Subcutaneous abdominal adipose tissue (tissue), 5 donors: ENCODE data around the gene SMARCB1.

Experiments used
- H3K27ac ChIP-seq: one replicate; pipeline ENCODE4 v1.7.0; 2013; ENCODE audit warnings: low read depth, mild to moderate bottlenecking, inconsistent platforms, low read length, moderate library complexity
- H3K27me3 ChIP-seq, 5 donors: one replicate each; pipeline ENCODE4 v1.7.0; 2013; ENCODE audit warnings: low read length in 5 of 5, inconsistent platforms in 1 of 5; ENCODE audit not compliant: control insufficient read depth in 5 of 5, insufficient read depth in 4 of 5
- H3K36me3 ChIP-seq, 5 donors: one replicate each; pipeline ENCODE4 v1.7.0; 2013; ENCODE audit warnings: low read length in 5 of 5; ENCODE audit not compliant: control insufficient read depth in 5 of 5, insufficient read depth in 5 of 5
- H3K4me1 ChIP-seq, 5 donors: one replicate each; pipeline ENCODE4 v1.7.0; 2013; ENCODE audit warnings: low read length in 5 of 5, mild to moderate bottlenecking in 3 of 5, moderate library complexity in 1 of 5; ENCODE audit not compliant: control insufficient read depth in 5 of 5, insufficient read depth in 5 of 5
- H3K4me3 ChIP-seq, 5 donors: one replicate each; pipeline ENCODE4 v1.7.0; 2013; ENCODE audit warnings: low read length in 5 of 5, low read depth in 1 of 5
- H3K9ac ChIP-seq, 5 donors: one replicate each; pipeline ENCODE4 v1.7.0; 2013; ENCODE audit warnings: low read length in 5 of 5, mild to moderate bottlenecking in 4 of 5, moderate library complexity in 3 of 5
- H3K9me3 ChIP-seq, 5 donors: one replicate each; pipeline ENCODE4 v1.7.0; 2013; ENCODE audit warnings: low read length in 5 of 5; ENCODE audit not compliant: control insufficient read depth in 5 of 5
- donor health status: healthy.
- donor health status: healthy.
- donor health status: healthy.
- donor health status: healthy.
- donor health status: healthy.

Gene SMARCB1

DNA sequence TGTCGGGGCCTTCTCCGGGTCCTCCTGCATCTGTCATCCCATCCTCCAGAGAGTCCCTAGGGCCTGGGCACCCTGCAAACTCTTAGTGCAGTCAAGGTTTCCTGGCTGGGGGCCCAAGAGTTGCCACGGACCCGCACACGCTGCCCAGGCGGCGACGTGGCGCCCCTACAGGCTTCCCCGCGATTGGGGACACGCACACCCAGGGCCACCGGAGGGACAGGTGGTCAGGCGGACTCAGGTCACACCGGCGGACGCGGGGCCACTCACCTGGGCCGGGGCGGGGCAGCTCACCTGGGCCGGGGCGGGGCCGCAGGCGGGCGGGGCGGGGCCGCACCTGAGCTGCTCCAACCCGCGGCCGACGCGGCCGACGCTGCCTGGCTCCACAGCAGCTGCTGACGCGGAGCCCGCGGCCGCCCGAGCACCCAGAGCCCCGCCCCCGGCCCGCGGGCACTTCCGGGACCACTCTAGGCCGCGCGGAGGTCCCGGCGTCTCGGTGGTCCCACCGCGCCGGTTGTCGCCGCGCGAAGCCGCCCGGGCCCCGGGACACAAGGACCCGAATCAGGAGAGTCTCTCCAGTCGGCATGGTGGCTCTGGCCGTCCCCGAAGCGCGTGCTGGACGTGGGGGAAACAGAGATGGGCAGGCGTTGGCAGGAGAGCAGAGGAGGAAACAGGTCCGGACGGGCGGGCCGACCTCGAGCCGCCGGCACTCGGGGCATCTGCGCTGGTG, 35.9 kb upstream of the SMARCB1 start, which contains the start of gene ZNF70:
TSS of gene ZNF70 (minus strand) at position 399 of the 727 bp plus-strand sequence. CDS start 5,972 bp downstream, outside the sequence.
- no peaks in the 10 kb centered on the region for H3K9me3 ChIP-seq
- no peaks in the 10 kb centered on the region for H3K27me3 ChIP-seq
- peak within 1 kb of the TSS; percentile 69 to 87 (median 78) for H3K4me3 ChIP-seq
- H3K36me3 ChIP-seq, result no peaks in the 10 kb centered on the region
- H3K27ac ChIP-seq, result peak within 1 kb of the TSS; percentile 74
- H3K9ac ChIP-seq, result peak within 1 kb of the TSS; percentile 4 to 92 (median 86)
- peaks cover 0 to 28% (median 20%) of the 10 kb centered on the region in 5 donors for H3K4me1 ChIP-seq

DNA sequence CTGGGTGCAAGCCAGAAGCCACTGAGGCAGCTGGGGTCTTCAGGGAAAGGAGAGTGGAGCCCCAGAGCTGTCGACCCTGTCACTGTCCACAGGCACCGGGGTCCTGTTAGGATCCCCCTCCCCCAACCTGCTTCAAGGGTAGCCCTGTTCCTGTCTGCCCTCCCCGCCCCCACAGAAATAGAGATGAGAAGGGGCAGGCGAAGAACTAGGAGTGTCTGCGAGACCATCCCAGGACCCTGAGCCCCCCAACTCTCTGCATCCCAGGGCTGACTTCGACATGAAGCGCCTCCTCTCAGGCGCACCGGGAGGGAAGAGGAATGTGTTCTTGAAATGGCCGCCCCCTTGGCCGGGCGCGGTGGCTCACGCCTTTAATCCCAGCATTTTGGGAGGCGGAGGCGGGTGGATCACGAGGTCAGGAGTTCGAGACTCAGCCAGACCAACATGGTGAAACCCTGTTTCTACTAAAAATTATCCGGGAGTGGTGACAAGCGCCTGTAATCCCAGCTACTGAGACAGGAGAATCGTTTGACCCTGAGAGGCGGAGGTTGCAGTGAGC, 35.2 kb upstream of the SMARCB1 start:
- Histone ChIP-seq H3K4me1 (peaks cover 0 to 26% (median 19%) of the 10 kb centered on the region in 5 donors), H3K9ac (peak overlapping the region in 4 of 5 donors; percentile 82 to 92 (median 85)), H3K27me3 (no peaks in the 10 kb centered on the region), H3K9me3 (no peaks in the 10 kb centered on the region), H3K27ac (peak overlapping the region; percentile 74), H3K4me3 (peak overlapping the region; percentile 69 to 87 (median 76)), H3K36me3 (no peaks in the 10 kb centered on the region)

DNA sequence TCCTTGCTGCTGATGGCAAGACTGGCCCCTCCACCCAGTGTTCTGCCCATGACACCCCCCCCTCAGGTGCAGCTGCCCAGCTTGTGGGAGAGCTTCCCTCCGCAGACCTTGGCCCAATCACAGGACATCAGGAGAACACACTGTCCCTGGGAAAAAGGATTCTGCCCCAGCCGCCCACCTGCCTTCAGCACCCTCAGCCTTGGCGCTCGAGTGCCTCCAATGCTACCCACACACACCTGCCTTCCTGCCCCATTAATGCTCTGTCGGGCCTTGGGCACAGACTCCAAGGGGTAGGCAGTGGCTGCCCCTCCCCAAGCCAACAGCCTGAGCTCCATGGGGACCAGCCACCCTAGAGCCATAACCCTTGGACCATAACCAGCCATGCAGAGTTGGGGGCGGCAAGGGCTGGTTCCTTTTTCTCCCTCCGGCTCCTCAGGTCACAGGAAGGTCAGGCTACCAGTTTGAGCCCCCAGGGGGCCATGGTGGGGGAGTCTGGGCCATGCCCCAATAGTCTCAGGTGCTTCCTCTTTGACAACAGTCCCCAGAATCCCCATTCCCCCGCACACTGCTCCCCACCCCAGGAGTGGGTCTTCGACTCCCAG, 34.6 kb upstream of the SMARCB1 start:
- Histone ChIP-seq H3K27me3 (no peaks in the 10 kb centered on the region), H3K9ac (no peak overlapping the region), H3K27ac (no peak overlapping the region), H3K4me1 (peaks cover 0 to 26% (median 19%) of the 10 kb centered on the region in 5 donors), H3K36me3 (no peaks in the 10 kb centered on the region), H3K9me3 (no peaks in the 10 kb centered on the region), H3K4me3 (no peak overlapping the region)

DNA sequence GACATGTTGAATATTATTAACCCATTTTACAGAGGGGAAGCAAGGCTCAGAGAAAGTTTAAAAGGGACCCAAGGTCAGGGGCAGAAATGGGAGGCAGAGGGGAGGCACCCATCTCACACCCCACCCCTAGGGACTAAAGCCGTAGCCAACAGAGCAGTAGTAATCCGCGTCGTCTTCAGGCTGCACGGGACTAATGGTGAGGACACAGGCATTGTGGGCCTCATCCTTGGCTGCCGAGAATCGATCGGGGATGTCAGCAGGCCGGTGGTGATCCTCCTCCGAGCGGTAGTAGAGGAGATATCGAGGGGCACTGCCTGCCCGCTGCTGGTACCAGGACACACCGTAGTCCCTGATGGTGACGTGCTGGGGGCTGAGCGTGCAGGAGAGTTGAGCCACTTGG, 34.0 kb upstream of the SMARCB1 start:
- H3K27me3 ChIP-seq, result no peaks in the 10 kb centered on the region
- H3K4me3 ChIP-seq, result no peak overlapping the region
- no peaks in the 10 kb centered on the region for H3K9me3 ChIP-seq
- H3K27ac ChIP-seq, result no peak overlapping the region
- H3K36me3 ChIP-seq, result no peaks in the 10 kb centered on the region
- peaks cover 0 to 26% (median 18%) of the 10 kb centered on the region in 5 donors for H3K4me1 ChIP-seq
- H3K9ac ChIP-seq, result no peak overlapping the region

DNA sequence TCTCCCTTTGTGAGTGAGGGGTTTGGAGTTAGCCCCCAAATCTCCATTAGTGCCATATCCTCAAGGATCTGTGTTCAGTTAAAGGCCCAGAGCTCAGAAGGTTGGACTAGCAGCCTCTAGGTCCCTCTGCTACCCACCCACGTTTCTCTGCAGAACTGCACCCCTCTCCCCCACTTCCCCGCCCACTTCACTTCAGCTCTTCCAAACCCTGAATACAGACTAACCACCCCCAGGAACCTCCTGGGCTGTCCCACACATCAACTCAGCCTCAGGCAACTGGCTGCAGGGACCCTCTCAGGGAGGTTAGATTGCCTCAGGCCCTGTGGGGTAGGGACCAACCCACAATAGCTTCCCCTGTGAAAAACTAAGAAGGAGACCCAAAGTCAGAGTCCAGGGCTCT, 33.4 kb upstream of the SMARCB1 start:
- no peaks in the 10 kb centered on the region for H3K36me3 ChIP-seq
- H3K27ac ChIP-seq, result no peak overlapping the region
- peaks cover 0 to 26% (median 18%) of the 10 kb centered on the region in 5 donors for H3K4me1 ChIP-seq
- no peaks in the 10 kb centered on the region for H3K9me3 ChIP-seq
- no peaks in the 10 kb centered on the region for H3K27me3 ChIP-seq
- H3K4me3 ChIP-seq, result no peak overlapping the region
- H3K9ac ChIP-seq, result no peak overlapping the region

DNA sequence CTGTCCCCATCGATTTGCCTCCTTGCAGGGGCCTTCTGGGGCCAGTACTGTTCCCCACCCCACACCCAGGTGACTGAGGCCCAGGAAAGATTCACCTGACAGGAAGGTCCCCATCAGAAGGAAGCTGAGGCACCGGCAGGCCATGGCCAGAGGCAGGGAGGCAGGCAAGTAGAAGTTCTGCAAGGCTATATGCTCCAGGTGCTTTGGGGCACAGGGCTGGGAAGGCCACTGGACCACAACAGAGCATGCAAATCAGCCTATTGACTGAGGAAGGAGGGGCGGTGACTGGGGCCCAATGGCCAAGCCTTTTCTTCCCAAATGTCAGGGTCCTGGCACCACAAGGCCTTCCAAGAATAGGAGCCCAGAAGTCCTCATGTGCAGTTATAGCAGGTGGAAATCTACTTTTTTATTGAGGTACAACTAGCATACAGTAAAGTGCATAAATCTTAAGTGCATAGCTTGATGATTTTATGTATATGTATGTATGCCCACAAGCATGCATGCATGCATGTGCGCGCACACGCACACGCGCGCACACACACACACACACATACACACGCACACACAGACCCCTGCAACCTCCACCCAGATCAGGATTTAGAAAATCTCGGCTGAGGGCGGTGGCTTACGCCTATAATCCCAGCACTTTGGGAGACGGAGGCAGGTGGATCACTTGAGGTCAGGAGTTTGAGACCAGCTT, 32.4 kb upstream of the SMARCB1 start, which contains the start of gene VPREB3:
TSS of gene VPREB3 (minus strand) at position 206 of the 700 bp plus-strand sequence. CDS start at position 144, 62 bp downstream.
- Histone ChIP-seq H3K4me3 (no peak within 1 kb of the TSS), H3K9ac (no peak within 1 kb of the TSS), H3K27ac (no peak within 1 kb of the TSS), H3K27me3 (no peaks in the 10 kb centered on the region), H3K36me3 (no peaks in the 10 kb centered on the region), H3K4me1 (peaks cover 0 to 26% (median 18%) of the 10 kb centered on the region in 5 donors), H3K9me3 (no peaks in the 10 kb centered on the region)

DNA sequence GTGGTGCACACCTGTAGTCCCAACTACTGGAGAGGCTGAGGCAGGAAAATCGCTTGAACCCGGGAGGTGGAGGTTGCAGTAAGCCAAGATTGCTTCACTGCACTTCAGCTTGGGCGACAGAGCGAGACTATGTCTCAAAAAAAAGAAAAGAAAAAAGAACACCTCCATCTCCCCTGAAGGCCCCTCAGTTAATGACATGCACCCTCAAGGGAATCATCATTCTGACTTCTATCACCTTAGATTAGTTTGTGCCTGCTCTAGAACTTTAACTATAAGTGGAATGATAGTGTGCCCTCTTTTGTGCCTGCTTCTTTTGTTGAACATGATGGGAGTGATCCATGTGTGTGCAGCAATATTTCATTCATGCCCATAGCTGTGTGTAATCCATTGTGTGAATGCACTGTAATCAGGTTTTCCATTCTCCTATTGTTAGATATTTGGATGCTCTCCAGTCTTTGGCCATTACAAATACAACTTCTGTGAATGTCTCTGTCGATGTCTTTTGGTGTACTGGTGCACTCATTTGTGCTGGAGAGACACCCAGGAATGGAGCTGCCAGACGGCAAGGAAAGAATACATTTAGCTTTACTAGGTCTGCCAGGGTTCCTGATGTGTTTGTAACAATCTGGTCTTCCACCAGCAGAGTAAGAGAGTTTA, 31.7 kb upstream of the SMARCB1 start:
- H3K9ac ChIP-seq, result no peak overlapping the region
- H3K4me1 ChIP-seq, result peaks cover 0 to 19% (median 13%) of the 10 kb centered on the region in 5 donors
- H3K27ac ChIP-seq, result no peak overlapping the region
- H3K4me3 ChIP-seq, result no peak overlapping the region
- H3K27me3 ChIP-seq, result no peaks in the 10 kb centered on the region
- no peaks in the 10 kb centered on the region for H3K9me3 ChIP-seq
- H3K36me3 ChIP-seq, result no peaks in the 10 kb centered on the region

DNA sequence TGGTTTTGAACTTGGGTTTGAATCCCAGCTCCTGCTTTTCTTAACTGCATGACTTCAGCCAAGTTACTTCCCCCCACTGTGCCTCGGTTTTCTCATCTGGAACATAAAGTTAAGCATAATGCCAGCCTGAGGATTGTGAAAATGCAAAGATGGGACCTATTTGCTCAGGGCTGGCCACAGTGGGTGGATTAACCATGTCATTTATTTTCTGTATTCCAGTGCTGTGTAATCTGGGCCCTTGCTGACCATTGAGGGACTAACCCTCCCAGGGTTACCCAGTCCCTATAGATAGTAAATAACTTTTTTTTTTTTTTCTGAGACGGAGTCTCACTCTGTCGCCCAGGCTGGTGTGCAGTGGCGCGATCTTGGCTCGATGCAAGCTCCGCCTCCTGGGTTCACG, 31.1 kb upstream of the SMARCB1 start:
- H3K9me3 ChIP-seq, result no peaks in the 10 kb centered on the region
- no peaks in the 10 kb centered on the region for H3K36me3 ChIP-seq
- H3K4me1 ChIP-seq, result peaks cover 0 to 13% (median 8%) of the 10 kb centered on the region in 5 donors
- H3K9ac ChIP-seq, result no peak overlapping the region
- no peaks in the 10 kb centered on the region for H3K27me3 ChIP-seq
- H3K27ac ChIP-seq, result no peak overlapping the region
- no peak overlapping the region for H3K4me3 ChIP-seq

DNA sequence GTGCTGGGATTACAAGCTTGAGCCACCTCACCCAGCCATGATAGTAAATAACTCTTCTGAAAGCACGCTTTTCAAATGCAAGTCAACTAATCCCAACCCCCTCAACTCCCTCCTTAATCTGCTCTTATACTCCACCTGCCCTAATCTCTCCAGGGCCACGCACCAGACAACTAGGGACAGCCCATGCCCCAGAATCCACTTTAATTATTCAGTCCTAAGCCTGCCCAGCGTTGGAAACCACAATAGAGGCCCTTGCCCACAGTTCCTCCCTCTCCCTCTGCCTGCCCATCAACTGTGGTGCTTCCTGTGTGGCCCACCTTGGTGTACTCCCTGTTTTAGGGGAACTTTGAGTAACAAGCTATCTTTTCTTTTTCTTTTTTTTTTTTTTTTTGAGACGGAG, 29.9 kb upstream of the SMARCB1 start:
- Histone ChIP-seq H3K36me3 (no peaks in the 10 kb centered on the region), H3K4me1 (peaks cover 0 to 5% (median 0%) of the 10 kb centered on the region in 5 donors), H3K27me3 (no peaks in the 10 kb centered on the region), H3K9me3 (no peaks in the 10 kb centered on the region), H3K4me3 (no peak overlapping the region), H3K27ac (no peak overlapping the region), H3K9ac (no peak overlapping the region)
